HG03108 (cell line): ENCODE measurements around the gene TBX6.
"Not testable (repeated sequence)": the region's sequence is repeated elsewhere in the genome, so short reads cannot be mapped to it uniquely, and the experiment has no call there.

ENCODE experiments used
- ATAC-seq: cut with Tn5 transposase; IDR thresholded peaks from one replicate; pipeline ENCODE4 v1.9.1; 2021; ENCODE audit warnings: moderate library complexity; ENCODE audit not compliant: unreplicated experiment

The TBX6 gene, protein sequence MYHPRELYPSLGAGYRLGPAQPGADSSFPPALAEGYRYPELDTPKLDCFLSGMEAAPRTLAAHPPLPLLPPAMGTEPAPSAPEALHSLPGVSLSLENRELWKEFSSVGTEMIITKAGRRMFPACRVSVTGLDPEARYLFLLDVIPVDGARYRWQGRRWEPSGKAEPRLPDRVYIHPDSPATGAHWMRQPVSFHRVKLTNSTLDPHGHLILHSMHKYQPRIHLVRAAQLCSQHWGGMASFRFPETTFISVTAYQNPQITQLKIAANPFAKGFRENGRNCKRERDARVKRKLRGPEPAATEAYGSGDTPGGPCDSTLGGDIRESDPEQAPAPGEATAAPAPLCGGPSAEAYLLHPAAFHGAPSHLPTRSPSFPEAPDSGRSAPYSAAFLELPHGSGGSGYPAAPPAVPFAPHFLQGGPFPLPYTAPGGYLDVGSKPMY

DNA sequence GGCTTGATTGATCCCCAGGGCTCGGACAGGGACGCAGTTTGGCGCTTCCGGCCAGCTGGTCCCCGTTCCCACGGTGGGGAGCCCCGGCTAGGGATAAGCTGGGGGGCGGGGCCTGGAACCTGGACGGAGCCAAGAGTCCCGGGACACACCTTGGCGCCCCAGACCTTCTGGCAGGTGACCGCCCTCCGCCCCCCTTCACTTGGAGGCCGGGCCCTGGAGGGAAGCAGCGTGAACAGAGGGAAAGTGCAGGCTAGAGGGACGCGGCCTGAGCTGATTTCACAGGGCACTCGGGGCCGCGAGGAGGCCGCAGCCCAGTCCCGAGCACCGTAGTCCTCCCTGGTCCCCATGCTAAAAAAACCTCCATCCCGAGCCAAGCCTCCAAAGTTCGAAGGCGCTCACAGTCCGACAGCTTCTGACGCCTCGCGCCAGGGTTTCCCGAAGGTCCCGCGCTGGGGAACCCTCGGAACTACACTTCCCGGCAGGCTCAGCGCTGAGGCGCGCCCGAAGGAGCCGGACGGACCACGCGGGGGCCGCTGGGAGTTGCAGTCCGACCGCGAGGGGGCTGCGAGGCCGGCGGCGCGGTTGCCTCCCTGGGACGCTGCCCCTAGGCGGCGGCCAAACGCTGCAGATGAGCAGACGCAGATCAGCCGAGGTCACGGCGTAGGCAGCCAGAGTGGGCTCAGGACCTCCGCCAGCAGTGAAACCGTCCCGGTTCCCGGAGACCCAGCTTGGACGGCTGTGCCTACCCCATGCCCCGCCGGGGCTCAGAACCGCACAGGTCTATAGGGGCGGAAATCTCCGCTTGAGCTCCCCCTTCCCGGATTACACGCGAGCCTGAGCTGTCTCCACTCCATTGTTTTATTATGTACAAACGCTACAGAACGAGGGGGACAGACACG is at the start of gene TBX6:
TBX6 (minus strand) TSS at position 451 of the 899 bp plus-strand sequence. CDS start 731 bp downstream, outside the sequence.
- peak; percentile 59 for ATAC-seq

DNA sequence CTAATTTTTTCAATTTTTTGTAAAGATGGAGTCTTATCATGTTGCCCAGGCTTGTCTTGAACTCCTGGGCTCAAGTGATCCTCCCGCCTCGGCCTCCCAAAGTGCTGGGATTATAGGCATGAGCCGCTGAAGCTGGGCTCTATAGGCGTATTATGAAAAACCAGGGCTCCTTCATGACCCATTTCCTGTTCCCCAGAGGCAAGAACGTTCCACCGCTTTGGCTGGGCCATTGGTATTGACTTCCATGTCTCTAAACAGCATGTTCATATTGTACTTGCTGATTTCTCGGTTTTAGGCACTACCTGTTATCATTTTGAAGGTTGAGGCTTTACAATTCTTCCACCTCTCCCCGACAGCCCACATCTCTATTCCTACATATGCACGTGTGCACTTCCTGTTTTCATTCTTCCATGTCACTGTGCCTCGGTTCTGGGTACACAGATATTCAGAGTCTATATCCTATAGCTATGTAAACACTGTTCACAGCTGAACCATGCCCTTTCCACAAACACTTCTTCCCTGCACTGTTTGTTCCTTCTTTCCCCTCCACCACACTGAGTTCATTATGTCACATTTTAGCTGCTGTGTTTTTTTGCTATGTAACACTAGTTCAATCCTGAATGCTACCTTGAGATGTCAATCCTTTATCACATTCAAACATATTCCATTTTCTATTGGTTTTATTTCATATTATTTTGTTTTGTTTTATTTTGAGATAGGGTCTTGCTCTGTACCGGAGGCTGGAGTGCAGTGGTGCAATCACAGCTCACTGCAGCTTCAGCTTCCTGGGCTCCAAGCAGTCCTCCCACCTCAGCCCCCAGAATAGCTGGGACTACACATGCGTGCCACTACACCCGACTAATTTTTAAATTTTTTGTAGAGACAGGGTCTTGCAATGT is 48.1 kb upstream of the TBX6 start:
- ATAC-seq: no peak

DNA sequence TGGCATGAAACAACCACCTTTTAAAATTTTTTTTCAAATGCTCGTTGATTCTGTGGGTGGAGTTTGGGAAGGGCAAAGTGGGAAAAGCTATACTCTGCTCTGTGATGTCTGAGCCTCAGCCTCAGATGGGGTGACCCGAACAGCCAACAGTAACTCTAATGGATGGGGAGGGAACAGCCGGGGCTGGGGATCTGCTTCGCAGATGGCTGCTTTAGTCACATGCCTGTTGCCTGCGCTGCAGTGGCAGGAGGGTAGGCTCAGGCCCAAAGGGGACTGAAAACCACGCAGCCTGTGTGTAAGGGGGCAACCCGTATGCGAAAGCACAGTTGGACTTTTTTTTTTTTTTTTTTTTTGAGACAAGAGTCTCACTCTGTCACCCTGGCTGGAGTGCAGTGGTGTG is 46.2 kb upstream of the TBX6 start:
- no peak for ATAC-seq

DNA sequence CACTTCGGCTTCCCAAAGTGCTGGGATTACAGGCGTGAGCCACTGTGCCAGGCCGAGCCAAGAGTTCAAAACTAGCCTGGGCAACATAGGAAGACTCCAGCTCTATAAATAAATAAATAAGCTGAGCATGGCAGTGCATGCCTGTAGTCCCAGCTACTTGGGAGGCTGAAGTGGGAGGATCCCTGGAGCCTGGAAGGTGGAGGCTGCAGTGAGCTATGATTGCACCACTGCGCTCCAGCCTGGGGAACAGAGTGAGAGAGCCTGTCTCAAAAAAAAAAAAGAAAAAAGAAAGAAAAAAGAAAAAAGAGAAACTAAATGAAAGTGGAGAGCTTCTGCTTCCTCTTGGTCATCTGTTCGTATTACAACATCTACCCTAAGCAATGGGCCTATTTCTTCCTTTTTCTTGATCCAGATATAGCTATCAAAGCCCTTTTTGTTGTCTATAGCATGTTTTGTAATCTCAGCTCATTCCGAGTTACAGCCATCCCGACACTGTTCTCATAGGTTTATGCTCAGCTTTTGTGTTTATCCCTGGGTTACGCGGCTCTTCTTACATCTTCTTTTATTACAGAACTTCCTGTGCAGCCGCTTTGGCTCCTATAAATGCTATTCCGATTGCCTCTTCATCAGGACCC is 45.4 kb upstream of the TBX6 start:
- ATAC-seq: no peak

DNA sequence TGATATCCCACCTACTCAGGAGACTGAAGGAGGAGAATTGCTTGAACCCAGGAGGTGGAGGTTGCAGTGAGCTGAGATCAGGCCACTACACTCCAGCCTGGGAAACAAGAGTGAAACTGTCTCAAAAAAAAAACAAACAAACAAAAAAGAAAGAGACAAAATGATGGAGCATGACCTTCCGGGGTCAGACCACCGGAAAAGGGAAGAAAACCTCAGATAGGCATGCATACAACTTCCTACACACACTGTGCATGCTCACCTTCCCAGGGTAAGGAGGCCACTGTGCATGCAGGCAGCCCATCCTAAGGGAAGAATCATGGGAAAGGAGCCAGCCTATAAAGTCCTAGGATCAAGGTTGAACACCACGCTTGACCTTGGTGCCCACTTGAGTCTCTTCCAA is 40.9 kb upstream of the TBX6 start:
- no peak for ATAC-seq

DNA sequence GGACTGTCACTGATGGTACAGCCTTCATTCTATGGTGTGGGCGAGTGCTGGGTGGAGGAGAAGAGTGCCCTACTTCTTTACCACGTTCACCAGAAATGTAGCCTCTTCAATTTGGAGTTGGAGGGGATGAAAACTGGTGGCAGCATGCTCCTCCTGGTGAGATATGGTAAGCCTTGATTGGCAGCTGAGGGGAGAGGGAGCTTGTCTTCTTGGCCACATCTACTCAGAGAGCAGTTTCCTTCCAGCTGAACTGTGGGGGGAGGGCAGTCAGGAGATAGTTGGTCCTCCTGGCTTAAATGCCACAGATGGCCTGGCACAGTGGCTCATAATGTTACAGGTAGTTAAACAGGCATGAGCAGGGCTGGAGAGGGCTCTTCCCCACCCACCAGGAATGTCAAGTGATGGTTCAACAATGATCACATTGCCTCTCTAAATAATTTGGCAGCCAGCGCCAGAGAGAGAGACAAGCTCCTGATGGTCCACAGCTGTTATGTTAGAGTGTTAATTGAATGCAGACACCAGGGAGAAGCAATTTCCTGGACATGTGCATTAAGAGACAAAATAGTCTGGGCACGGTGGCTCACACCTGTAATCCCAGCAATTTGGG is 40.2 kb upstream of the TBX6 start:
- no peak for ATAC-seq

DNA sequence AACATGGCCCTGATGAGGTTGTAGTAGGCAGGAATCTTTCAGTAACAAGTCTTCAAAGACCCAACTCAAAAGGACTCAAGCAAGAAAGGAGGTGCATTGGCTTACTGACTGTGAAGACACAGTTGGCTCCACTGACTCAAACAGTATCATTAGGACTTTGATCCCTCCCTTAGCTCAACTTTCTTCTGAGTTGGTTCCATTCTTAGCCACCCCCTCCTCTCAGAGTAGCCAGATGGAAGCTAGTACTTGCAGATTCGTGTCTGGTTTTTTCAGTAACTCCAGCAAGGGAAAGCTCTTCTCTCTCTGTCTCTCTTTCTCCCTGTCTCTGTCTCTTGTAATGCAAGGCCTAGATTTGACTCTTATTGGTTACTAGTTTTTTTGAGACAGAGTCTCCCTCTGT is 36.3 kb upstream of the TBX6 start:
- ATAC-seq: no peak

DNA sequence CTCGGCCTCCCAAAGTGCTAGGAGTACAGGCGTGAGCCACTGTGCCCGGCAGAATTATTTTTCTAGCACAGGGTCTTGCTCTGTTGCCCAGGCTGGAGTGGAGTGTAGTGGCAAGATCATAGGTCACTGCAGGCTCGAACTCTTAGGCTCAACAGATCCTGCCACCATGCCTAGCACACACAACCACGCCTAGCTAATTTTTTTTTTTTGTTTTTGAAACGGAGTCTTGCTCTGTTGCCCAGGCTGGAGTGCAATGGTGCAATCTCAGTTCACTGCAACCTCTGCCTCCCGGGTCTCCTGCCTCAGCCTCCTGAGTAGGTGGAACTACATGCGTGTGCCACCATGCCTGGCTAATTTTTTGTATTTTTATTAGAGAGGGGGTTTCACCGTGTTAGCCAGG is 34.0 kb upstream of the TBX6 start:
- not testable (repeated sequence) for ATAC-seq

DNA sequence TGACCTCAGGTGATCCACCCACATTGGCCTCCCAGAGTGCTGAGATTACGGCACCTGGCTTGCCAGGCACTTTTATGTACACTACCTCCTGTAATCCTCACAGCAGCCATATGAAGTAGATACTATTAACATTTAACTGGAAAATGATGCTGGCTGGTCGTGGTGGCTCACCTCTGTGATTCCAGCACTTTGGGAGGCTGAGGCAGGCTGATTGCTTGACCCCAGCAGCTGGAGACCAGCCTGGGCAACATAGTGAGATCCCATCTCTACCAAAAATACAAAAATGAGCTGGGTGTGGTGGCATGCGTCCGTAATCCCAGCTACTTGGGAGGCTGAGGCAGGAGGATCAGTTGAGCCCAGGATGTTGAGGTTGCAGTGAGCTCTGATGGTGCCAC is 33.3 kb upstream of the TBX6 start:
- ATAC-seq: no peak

DNA sequence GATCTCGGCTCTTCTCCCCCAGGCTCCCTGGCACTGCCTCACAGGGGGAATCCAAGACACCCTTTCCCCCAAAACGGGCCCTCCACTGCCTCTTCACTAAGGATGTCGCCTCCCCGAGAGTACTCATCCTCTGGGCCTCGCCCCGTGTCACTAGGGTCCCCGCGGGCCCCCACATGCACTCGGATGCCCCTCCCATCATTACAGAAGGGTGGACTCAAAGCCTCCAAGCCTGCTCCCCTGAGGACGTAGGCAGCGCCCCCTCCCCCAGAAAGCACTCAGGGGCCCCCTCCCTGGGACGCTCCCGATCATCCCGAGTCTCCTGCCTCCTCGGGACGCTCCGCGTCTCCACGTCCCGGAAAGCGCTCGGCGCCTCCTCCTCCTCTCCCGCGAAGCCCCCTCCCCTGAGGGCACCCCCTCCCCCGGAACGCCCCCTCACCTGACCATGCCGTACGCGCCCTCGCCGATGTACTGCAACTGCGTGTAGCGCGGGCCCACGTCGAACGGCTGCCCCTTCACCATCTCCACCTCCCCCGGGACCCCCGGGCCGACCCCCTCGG is 31.0 kb upstream of the TBX6 start:
- ATAC-seq: no peak

DNA sequence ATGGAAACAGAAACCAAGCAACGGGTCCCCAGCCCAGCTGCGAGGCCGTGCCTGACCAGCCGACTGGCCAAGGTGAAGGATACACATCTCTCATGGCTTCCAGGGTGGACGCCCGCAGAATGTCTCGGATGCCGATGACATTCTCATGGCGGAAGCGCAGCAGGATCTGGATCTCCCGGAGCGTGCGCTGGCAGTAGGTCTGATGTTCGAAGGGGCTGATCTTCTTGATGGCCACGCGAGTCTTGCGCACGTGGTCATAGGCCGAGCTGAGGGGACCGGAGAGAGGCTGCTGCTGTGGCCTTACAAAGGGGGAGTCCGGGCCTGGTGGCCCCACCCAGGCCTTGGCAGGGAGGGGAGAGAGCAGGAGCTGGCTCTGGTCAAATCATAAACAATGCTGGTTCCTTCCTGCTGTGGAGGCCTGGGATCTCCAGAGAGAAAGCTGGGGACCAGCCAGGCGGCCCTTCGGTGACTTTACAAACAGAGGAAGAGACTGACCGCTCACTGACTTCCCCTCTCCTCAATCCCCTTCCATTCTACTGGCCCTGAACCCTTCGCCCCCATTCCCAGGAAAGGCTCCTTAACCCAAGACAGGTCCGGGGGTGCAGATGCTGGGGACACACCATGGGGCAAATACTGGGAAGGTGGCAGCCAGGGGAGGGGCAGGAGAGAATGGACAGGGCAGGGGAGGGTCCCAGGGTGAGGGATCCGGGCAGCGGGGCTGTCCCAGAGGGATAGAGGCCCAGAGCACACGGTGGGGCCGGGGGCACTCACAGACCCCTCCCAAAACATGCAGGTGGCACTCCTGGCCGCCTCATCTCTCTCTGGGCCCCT is 30.2 kb upstream of the TBX6 start:
- ATAC-seq: no peak

DNA sequence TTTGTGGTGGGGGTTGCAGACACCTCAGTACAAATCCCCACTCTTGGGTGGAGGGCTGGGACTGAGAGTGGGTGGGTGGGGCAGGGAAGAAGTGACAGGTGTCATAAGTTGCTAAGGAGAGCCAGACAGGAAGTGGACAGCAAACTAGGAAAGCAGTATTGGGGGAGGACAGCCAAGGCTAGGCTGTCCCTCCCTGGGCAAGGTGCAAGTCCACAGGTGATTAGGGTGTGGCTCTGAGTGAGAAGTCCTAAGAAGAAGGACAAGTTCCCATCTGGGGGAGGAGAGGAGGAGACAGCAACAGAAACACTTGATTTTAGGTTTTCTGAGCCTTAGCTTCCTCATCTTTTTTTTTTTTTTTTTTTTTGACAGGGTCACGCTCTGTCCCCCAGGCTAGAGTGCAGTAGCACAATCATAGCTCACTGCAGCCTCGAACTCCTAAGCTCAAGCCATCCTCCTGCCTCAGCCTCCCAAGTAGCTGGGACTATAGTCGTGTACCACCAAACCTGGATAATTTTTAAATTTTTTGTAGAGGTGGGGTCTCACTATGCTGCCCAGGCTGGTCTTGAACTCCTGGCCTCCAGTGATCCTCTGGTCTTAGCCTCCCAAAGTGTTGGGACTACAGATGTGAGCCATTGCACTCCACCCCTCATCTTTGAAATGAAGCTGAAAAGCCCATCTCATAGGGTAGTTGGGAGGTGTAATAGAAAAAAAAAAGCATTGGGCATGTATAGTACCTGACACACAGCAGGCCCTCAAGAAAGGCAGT is 28.8 kb upstream of the TBX6 start:
- ATAC-seq: no peak

DNA sequence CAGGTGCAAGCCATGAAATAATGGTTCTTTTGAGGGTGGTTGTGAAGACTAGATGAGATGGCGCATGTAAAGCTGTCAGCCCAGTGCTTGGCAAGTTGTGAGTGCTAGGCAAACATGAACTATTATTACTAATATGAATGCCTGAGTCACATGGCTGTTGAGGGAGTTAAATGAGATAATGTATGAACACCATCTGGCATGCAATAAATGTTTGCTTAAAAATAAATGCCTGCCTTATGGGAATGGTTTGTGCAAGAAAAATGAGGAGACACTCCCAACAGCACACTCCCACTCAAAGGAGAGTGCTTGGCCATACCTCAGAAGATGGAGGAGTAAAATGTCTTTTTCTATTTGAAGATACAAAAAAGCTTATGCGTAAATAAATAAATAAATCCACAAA is 27.7 kb upstream of the TBX6 start:
- ATAC-seq: no peak

DNA sequence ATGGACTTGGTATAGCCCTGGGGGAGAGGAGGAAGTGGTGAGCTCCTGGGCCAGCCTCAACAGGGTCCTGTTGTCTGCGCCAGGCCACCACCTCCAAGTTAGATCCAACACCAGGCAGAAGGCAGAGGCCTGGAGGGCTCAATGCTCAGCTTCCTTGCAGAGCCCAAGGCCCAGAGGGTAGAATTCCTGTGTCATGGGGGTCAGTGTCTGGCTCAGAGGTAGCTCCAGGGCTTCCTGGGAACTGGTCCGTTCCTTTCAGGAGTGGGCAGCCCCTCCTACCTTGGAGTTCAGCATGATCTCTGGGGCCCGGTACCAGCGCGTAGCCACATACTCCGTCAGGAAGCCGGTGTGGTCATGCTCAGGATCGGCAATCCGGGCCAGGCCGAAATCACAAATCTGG is 26.0 kb upstream of the TBX6 start:
- ATAC-seq: no peak

DNA sequence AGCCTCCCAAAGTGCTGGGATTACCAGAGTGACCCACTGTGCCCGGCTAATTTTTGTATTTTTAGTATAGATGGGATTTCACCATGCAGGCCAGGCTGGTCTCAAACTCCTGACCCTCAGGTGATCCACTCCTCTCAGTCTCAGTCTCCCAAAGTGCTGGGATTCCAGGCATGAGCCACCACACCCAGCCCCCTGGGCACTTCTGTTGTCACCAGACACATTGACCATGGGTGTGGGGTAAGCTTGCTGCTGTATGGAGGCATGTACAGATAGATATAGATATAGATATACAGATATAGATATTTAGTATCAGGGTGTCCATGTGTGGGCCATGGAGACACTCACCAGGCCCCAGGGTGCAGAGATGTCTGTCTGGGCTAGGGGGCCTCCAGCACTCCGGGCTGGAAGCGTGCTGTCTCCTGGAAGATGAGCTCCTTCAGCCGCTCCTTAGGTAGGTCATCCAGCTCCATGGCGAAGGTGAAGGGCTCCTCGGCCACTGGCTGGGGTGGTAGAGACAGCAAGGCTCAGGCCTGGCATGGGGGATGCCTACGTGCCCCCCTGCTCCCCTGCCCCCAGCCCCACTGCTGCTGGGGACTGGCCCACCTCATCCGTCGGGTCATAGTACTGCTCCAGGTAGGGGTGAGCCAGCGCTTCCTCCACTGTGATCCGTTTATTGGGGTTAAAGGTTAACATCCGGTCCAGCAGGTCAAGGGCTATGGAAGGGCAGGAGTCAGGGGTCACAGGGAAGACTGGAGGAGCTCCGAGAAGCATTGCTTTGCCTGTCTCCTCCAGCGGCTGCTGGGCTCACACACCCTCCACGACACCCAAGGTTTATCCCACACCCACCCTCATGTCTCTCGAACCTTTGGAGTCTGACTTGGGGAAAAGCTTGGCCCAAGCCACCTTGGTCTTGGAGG is 24.8 kb upstream of the TBX6 start:
- no peak for ATAC-seq

DNA sequence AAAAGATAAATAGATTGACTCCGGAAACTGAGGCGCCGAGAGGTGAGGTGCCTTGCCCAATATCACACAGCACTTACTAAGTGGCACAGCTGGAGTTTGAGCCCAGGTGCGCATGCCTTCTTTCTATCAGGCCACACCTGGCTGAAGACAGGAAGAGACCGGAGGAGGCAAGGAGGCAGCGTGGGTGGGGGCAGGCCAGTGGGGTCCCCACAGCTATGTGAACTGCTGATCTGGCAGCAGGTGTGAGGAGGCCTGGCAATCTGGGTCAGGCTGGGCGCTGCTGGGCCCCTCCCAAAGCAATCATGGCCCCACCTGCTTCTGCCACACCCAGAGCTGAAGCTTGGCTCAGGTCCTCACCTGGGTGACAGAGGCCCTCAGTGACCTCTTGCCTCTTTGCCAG is 23.5 kb upstream of the TBX6 start:
- ATAC-seq: no peak

DNA sequence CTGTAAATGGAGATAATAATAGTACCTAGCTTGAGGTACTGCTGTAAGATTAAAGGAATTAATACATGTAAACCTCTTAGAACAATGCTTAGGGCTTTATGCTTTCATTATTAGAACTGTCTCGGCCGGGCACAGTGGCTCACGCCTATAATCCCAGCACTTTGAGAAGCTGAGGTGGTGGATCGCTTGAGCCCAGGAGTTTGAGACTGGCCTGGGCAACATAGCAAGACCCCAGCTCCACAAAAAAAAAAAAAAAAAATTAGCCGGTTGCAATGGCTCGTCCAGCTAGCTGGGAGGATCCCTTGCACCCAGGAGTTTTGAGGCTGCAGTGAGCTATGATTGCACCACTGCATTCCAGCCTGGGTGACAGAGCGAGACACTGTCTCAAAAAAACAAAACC is 23.1 kb upstream of the TBX6 start:
- not testable (repeated sequence) for ATAC-seq
